Measurements from ENCODE around the gene NIPA2.
"Not testable (repeated sequence)": the region's sequence is repeated elsewhere in the genome, so short reads cannot be mapped to it uniquely, and the experiment has no call there.

NIPA2 gene

GRCh38 chr15:22838292-22839042 is at the start of gene NIPA2:
TSS of gene NIPA2 (plus strand) at chr15:22838666. CDS start at chr15:22851732, 13,066 bp downstream.
- DNase-seq = peak; percentile 91

- DNase-seq = no peak
Measured at GRCh38 chr15:22794063-22794462, 44.4 kb upstream of the NIPA2 start.

GRCh38 chr15:22794621-22795167 is 43.8 kb upstream of the NIPA2 start:
- no peak for DNase-seq

- no peak for DNase-seq
Measured at GRCh38 chr15:22795206-22796063, 43.0 kb upstream of the NIPA2 start.

GRCh38 chr15:22796079-22796478 is 42.4 kb upstream of the NIPA2 start:
- DNase-seq = no peak

GRCh38 chr15:22799902-22800301 is 38.6 kb upstream of the NIPA2 start:
- DNase-seq = no peak

GRCh38 chr15:22803006-22803405 is 35.5 kb upstream of the NIPA2 start:
- not testable (repeated sequence) for DNase-seq

GRCh38 chr15:22806156-22806555 is 32.3 kb upstream of the NIPA2 start:
- DNase-seq = no peak

GRCh38 chr15:22806664-22807063 is 31.8 kb upstream of the NIPA2 start:
- DNase-seq = no peak

- DNase-seq = not testable (repeated sequence)
Measured at GRCh38 chr15:22807831-22808230, 30.6 kb upstream of the NIPA2 start.

GRCh38 chr15:22808240-22808639 is 30.2 kb upstream of the NIPA2 start:
- DNase-seq = no peak

GRCh38 chr15:22808761-22809280 is 29.6 kb upstream of the NIPA2 start:
- no peak for DNase-seq

GRCh38 chr15:22810033-22810852 is 28.2 kb upstream of the NIPA2 start:
- no peak for DNase-seq

GRCh38 chr15:22810853-22811338 is 27.6 kb upstream of the NIPA2 start:
- DNase-seq = no peak

GRCh38 chr15:22811640-22812039 is 26.8 kb upstream of the NIPA2 start:
- no peak for DNase-seq

- no peak for DNase-seq
Measured at GRCh38 chr15:22813844-22814243, 24.6 kb upstream of the NIPA2 start.

GRCh38 chr15:22815766-22816165 is 22.7 kb upstream of the NIPA2 start:
- no peak for DNase-seq

GRCh38 chr15:22819651-22820050 is 18.8 kb upstream of the NIPA2 start:
- DNase-seq = no peak

- DNase-seq = no peak
Measured at GRCh38 chr15:22823495-22824128, 14.9 kb upstream of the NIPA2 start.

- DNase-seq = no peak
Measured at GRCh38 chr15:22827125-22827524, 11.3 kb upstream of the NIPA2 start.

GRCh38 chr15:22831473-22831872 is 7.0 kb upstream of the NIPA2 start:
- DNase-seq = no peak

Measured in NCI-H1048 (cell line).